ENCODE results near the gene AMBRA1.

Gene AMBRA1

DNA sequence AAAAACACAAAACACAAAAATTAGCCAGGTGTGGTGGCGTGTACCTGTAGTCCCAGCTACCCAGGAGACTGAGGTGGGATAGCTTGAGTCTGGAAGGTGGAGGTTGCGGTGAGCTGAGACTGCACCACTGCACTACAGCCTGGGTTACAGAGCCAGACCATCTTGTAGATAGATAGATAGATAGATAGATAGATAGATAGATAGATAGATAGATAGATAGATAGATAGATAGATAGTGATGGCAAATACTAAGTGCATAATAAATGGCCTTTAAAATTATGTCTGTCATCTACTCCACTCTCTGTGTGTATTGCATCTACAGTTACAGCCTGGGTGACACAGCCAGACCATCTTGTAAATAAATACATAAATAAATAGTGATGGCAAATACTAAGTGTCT is 146.3 kb downstream of the AMBRA1 start:
- TF ChIP-seq, protein P1, sequence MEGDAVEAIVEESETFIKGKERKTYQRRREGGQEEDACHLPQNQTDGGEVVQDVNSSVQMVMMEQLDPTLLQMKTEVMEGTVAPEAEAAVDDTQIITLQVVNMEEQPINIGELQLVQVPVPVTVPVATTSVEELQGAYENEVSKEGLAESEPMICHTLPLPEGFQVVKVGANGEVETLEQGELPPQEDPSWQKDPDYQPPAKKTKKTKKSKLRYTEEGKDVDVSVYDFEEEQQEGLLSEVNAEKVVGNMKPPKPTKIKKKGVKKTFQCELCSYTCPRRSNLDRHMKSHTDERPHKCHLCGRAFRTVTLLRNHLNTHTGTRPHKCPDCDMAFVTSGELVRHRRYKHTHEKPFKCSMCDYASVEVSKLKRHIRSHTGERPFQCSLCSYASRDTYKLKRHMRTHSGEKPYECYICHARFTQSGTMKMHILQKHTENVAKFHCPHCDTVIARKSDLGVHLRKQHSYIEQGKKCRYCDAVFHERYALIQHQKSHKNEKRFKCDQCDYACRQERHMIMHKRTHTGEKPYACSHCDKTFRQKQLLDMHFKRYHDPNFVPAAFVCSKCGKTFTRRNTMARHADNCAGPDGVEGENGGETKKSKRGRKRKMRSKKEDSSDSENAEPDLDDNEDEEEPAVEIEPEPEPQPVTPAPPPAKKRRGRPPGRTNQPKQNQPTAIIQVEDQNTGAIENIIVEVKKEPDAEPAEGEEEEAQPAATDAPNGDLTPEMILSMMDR (IDR thresholded peaks at IDR 0.05; ENCODE audit: insufficient read depth, low read depth, low read length, missing control alignments), result no peak
- DNase-seq (ENCODE audit: low read depth), result no peak
- H3K4me3 ChIP-seq (ENCODE audit: low read depth, low read length), result no peak overlapping the region

DNA sequence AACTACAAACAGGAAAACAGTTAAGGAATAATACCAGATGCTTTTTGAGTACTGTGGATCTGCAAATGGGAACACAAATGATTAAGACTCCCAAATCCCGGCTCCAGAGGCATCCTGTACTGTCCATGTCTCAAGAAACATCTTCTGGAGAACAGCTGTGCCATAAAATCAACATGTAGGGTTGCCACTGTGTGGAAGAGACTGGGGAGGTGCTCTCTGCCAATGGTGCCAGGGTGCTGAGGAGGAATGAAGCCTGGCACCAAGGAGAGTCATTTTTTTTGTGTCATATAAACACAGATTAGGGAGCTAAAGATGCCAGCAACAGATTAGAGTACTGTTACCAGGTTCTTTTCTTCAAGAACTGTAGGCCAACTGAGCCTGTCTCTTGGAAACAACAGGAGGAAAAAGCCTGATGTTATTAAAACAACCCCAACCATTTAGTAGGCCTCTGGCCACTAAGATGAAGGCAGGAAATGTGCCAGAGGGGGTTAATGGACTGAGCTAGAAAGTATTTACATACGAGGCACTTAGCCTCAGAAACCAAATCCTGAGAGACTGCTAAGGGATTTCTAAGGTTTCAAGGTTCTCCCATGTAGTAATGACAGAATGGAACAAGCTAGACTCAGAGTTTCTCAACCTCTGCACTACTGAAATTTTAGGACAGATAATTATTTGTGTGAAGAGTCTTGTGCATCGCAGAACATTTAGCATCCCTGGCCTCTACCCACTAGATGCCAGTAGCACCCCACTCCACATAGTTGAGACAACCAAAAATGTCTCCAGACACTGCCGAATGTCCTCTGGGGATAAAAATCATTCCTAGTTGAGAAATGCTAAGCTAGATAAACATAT is 147.7 kb downstream of the AMBRA1 start:
- no peak overlapping the region for H3K4me3 ChIP-seq (ENCODE audit: low read depth, low read length)
- peak; percentile 3 for DNase-seq (ENCODE audit: low read depth)
- TF ChIP-seq, protein P1 (IDR thresholded peaks at IDR 0.05; ENCODE audit: insufficient read depth, low read depth, low read length, missing control alignments), result peak; percentile 17

DNA sequence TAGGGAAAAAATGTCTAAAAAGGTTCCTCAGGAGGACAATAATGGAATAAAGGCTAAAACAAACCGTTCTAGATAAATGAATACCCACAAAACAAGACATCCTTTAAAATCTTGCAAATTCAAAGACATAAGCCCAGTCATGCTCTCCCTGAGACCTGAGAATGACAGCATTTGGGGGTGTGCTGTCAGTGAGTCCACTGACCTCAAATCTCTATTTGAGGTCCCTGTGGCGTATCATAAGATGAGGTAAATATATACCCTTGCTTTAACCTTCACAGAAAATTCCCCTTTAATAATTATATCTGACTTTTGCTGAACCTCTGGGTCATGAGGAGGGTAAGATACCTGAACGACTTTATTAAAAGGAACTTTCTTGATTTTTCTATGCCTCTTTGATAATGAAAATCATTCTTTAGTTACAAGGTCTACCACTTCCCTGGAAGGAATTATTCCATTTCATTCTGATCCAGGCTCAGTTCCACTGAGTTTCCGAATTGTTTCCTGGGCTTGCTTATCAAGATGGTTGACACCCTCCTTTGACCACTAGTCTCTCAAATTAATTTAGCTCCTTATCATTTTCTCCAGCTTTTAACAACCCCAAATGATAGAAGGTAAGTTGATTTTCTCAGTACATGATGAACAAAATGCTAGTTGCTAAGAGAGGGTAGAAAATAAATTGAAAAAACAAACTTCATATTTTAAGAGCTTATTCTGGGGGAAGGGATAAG is 148.5 kb downstream of the AMBRA1 start:
- no peak overlapping the region for H3K4me3 ChIP-seq (ENCODE audit: low read depth, low read length)
- no peak for DNase-seq (ENCODE audit: low read depth)
- TF ChIP-seq, protein P1 (IDR thresholded peaks at IDR 0.05; ENCODE audit: insufficient read depth, low read depth, low read length, missing control alignments), result no peak

DNA sequence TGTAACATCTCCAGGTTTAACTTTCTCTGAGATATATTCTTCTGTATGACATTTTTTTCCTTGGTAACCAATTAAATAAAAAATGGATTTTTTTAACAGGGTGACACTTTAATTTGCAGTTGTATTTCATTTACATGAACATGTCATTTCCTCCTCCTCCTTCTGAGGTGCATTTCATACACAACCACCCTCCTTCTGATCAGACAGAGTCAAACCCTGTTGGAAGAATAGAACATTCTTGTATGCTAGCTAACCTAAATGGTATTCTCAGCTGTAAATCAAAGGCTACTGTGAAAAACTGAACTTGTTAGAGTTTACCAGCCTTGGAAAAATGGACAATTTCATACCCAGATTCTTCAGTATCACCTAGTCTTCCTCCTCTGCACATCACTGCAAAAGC is 149.5 kb downstream of the AMBRA1 start:
- no peak for DNase-seq (ENCODE audit: low read depth)
- no peak overlapping the region for H3K4me3 ChIP-seq (ENCODE audit: low read depth, low read length)
- TF ChIP-seq, protein P1 (IDR thresholded peaks at IDR 0.05; ENCODE audit: insufficient read depth, low read depth, low read length, missing control alignments), result no peak

DNA sequence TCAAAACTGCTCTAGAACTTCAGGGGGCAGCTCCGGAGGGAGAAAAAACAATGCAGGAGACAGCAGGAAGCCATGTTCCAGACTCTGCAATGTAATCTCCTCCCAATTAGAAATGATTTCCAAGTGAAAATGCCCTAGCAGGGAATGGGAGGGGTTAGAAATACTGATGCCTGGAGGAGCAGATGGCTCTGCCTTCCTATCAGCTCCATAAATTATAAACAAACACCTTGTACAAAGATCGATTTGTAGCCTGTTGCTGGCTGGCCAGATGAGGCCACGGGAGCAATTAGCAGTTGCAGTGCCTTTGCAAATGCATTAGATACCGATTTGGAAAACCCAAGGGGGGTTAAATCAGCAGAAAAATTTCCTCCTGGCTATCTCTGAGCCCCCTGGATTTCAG is 155.6 kb downstream of the AMBRA1 start:
- DNase-seq (ENCODE audit: low read depth), result no peak
- TF ChIP-seq, protein P1 (IDR thresholded peaks at IDR 0.05; ENCODE audit: insufficient read depth, low read depth, low read length, missing control alignments), result no peak
- no peak overlapping the region for H3K4me3 ChIP-seq (ENCODE audit: low read depth, low read length)

DNA sequence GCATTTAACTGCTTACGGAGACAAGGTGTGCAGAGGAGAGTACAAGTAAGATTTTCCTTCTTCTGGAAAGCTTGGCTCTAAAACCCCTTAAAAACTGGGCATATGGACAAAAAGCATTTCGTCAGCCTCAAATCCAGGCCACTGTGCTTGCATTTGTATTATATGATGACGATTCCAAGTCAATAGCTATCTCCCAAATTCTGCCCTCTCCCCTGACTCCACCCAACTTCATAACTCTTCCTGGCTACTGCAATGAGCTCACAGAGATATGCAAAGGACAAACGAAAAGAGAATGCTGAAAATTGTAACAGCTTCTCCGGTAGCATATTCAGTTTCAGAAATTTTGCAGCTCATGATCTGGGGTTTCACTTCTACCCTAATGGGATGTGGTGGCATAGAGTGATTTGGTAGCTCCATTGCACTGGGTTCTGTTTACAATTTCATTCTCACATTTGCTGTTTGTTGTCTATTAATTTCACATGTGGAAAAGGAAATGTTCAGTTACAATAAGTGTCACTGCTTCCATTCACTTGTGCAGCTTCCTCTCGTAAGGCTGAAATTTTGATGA is 156.6 kb downstream of the AMBRA1 start:
- no peak overlapping the region for H3K4me3 ChIP-seq (ENCODE audit: low read depth, low read length)
- TF ChIP-seq, protein P1 (IDR thresholded peaks at IDR 0.05; ENCODE audit: insufficient read depth, low read depth, low read length, missing control alignments), result no peak
- peak; percentile 9 for DNase-seq (ENCODE audit: low read depth)

Measured in GM12865 (cell line).